SW 1271 (cell line): ENCODE measurements around the gene FAM171A1.
"Not testable (repeated sequence)": the region's sequence is repeated elsewhere in the genome, so short reads cannot be mapped to it uniquely, and the experiment has no call there.

Experiments used
- DNase-seq, 2 experiments: peaks; one replicate each; lab custom pipeline; 2025; lab: John Stamatoyannopoulos, UW

The FAM171A1 gene

GRCh38 chr10:15280974-15281373 lies 90.1 kb downstream of the FAM171A1 start:
- DNase-seq: no peak

- no peak for DNase-seq
Observed at GRCh38 chr10:15280462-15280861, 90.6 kb downstream of the FAM171A1 start.

GRCh38 chr10:15279236-15279635 lies 91.9 kb downstream of the FAM171A1 start:
- no peak for DNase-seq

GRCh38 chr10:15278786-15279185 lies 92.3 kb downstream of the FAM171A1 start:
- DNase-seq: no peak

GRCh38 chr10:15276039-15276438 lies 95.0 kb downstream of the FAM171A1 start:
- DNase-seq: not testable (repeated sequence)

GRCh38 chr10:15269838-15270237 lies 101.3 kb downstream of the FAM171A1 start:
- DNase-seq: not testable (repeated sequence)

GRCh38 chr10:15267496-15267895 lies 103.6 kb downstream of the FAM171A1 start:
- DNase-seq: no peak

- no peak for DNase-seq
Observed at GRCh38 chr10:15266117-15266516, 105.0 kb downstream of the FAM171A1 start.

GRCh38 chr10:15265558-15265957 lies 105.5 kb downstream of the FAM171A1 start:
- no peak for DNase-seq

GRCh38 chr10:15265056-15265455 lies 106.0 kb downstream of the FAM171A1 start:
- no peak for DNase-seq

- DNase-seq: no peak
Observed at GRCh38 chr10:15263657-15264323, 107.3 kb downstream of the FAM171A1 start.

- no peak for DNase-seq
Observed at GRCh38 chr10:15262036-15262713, 108.9 kb downstream of the FAM171A1 start.

GRCh38 chr10:15259136-15259535 lies 112.0 kb downstream of the FAM171A1 start:
- DNase-seq: no peak

- no peak for DNase-seq
Observed at GRCh38 chr10:15258255-15258654, 112.8 kb downstream of the FAM171A1 start.

GRCh38 chr10:15255961-15256360 lies 115.1 kb downstream of the FAM171A1 start:
- DNase-seq: no peak

- no peak for DNase-seq
Observed at GRCh38 chr10:15254808-15255648, 116.1 kb downstream of the FAM171A1 start.

- DNase-seq: no peak
Observed at GRCh38 chr10:15253951-15254807, 116.9 kb downstream of the FAM171A1 start.

- no peak for DNase-seq
Observed at GRCh38 chr10:15252396-15252795, 118.7 kb downstream of the FAM171A1 start.

- no peak for DNase-seq
Observed at GRCh38 chr10:15251791-15252380, 119.2 kb downstream of the FAM171A1 start.

- DNase-seq: peak in 1 of 2 experiments; percentile 16
Observed at GRCh38 chr10:15245530-15245929, 125.6 kb downstream of the FAM171A1 start.

GRCh38 chr10:15244635-15245197 lies 126.4 kb downstream of the FAM171A1 start:
- DNase-seq: no peak
